Stimulated activated CD8-positive, alpha-beta memory T cell treated with anti-CD3 and anti-CD28 coated beads, Interleukin-7, amount 100 ng/mL, for 48 hours (primary cell): ENCODE data around the gene EVC2.

Source experiments
- DNase-seq, 2 donors: peaks; one replicate each; pipeline ENCODE4 v3.0.0-alpha.2; 2020; ENCODE audit warnings: low read depth in 1 of 2; ENCODE audit errors: extremely low read depth in 1 of 2

The EVC2 gene

DNA sequence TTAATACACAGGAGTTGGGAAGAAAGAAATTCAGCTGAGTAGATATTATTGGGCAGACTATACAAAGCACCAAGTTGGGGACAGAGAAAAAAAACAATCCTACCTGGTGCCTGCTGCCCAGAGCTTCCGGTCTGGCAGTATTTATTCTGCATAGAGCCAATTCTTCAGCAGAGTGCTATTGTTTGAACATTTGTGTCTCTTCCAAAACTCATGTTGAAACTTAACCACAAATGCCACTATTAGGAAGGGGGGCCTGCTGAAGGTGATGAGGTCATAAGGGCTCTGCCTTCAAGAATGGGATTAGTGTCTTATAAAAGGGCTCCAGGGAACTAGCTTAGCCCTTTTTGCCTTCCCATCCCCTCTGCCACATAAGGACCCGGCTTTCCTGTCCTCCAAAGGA lies 136.2 kb downstream of the EVC2 start:
- no peak for DNase-seq

DNA sequence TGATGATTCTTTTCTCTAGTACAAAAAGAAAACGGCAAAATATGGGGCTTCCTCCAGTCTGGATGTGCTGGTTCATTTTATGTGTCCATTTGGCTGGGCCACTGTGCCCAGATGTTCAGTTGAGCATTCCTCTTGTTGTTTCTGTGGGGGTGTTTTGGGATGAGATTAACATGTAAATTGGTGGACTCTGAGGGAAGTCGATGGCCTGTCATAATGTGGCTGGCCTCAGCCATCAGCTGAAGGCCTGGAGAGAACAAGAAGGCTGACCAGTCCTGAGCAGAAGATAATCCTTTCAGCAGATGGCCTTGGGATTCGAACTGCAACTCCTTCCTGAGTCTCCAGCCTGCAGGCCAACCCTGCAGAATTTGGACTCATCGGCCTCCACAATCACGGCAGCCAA lies 136.7 kb downstream of the EVC2 start:
- DNase-seq = no peak

DNA sequence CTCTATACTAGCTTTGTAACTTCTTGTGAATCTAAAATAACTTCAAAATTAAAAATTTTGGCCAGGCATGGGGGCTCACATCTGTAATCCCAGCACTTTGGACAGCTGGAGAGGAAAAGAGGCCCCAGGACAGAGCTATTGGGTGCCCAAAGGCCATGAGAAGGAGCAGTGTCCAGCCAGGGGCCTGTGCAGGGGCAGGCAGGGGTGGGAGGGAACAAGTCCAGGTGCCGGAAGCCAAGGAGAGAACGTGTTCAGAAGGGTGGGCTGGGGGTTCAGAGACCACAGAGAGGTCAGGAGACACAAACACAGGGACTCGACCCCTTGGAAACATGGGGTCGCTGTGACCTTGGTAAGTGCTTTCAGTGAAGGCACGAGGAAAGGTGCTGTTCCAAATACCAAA lies 138.9 kb downstream of the EVC2 start:
- DNase-seq = no peak

DNA sequence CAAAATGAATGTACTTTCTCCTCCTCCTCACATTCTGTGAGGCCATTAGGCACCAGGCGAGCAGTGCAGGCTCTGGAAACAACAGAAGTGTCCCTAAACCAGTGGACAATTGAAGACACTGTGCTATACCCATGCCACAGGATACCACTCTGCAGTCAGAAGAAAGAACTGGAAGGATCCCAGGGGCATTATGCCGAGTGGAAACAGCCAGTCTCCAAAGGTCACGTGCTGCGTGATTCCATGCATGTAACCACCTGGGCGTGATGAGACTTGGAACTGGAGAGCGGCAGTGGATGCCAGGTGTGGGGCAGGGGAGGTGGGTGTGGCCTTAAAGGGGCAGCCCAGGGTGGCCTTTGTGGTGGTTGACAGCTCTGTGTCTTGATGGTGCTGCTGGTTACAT lies 139.4 kb downstream of the EVC2 start:
- no peak for DNase-seq

DNA sequence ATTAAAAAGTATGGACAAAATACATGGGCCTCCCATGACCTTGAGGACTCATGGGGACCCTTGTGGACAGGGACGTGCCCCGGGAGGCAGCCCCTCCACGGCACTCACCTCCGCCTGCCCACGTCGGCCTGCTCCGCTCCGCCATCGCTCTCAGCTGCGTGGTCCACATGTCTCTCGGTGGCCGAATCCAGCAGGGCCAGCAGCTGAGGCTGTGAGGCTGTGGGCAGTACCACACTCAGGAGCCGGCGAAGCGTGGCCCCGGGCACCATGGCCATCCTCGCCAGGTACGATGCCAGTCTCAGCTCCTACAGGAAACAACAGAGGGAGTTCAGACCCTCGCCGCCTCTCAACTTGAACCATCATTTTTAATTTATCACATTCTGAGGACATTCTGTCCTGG lies 140.0 kb downstream of the EVC2 start:
- DNase-seq = no peak

DNA sequence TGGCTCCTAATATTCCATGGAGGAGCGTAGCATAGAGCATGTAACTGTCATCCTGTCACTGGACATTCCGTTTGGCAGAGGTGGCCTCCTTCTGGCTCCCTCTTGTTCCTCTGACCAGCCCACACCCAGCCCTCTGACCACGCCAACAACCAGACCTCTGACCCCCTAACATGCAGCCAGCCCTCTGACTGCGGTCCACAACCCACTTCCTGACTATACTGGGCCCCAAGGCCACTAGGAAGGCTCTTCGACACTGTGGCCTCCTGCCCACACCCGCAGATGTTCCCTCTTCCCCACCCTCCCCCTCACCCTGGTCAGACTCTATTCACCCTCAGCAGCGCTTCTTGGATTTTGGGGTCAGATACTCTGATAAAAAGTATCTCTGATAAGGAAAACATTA lies 141.4 kb downstream of the EVC2 start:
- no peak for DNase-seq

DNA sequence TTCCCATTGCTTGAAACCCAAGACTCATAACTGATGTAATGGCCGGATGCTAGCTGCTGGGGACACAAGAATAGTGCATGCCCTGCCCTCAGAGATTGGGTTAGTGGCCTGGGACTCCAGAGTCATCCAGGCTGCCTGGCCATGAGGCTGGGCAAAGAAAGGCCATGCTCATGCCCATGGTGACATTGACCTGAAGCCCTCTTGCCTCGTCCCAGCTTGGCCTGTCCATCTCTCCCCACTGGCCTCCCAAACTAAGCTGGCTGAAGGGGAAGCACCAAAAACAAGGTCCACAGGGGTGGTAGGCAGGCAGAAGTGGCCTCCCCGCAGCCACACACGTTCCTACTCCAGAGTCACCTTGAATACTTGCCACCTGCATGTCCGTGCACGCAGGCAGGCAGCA lies 141.8 kb downstream of the EVC2 start:
- DNase-seq = no peak

DNA sequence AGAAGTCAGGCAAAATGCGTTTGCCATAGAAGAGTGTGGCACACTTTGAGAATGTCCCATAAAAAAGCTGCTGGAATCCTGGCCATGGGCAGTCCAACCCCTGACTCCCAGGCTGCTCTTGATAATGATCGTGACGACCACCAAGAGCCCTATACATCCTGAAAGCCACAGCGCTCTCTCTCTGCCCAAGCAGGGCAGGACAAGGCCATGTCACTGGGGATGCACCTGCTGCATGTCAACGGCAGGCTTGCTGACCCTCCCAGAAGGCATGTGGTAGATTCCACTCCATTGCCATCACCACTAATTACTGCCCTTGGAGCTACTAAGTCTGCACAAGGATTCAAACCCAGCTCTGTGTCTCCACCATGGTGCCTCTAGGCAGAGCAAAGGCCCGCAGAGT lies 144.5 kb downstream of the EVC2 start:
- no peak for DNase-seq

DNA sequence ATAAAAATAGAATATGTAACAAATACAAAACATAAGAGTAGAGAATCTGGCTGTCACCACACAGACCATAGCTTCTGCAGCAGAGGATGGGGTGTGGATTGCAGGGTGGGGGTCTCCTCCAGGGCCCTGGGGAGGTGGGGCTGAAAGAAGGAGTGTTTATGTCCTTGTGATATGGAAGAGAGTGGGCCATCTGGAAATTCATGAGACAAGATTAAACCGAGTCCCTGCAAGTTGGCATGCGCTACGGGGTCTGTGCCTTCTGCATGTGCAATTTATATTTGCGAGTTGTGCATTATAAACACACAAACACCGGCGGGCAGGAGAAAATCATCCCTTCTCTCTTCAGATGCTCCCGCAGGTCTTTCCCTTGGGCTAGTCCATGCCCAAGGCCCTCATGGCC lies 145.9 kb downstream of the EVC2 start:
- no peak for DNase-seq

DNA sequence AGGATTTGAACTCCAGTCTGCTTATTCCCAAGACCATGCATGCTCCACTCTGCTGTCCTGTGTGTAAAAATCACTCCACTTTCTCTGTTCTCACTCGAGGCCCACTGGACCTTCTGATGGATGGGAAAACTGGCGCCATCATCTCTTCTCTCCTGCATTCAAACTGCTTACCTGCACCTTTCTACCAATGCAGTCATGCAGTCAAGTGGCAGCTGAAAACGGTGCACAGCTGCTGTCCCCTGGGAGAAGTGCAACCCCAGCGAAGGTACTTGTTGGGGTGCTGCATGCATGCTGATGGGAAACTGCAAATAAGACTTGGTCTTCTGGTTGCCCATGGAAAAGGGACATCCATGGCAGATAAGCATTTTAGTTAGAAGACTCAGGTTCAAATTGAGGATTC lies 147.1 kb downstream of the EVC2 start:
- no peak for DNase-seq

DNA sequence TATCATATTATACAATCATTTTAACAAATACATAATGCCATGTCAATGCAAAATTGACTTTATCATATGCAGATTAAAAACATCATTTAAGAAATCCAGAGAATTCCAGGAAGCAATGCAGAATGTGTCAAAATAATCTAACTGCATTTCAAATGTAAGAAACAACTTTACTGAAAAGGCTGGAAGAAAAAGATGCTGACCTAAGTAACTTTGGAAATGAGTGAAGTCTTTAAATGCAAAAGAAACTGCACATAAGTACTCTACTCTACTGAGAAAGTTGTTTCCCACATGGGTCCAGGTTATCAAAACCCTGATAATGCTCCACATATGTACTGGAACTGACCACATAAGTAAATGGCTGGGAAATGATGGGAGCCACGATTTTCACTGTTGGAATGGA lies 149.9 kb downstream of the EVC2 start:
- no peak for DNase-seq

DNA sequence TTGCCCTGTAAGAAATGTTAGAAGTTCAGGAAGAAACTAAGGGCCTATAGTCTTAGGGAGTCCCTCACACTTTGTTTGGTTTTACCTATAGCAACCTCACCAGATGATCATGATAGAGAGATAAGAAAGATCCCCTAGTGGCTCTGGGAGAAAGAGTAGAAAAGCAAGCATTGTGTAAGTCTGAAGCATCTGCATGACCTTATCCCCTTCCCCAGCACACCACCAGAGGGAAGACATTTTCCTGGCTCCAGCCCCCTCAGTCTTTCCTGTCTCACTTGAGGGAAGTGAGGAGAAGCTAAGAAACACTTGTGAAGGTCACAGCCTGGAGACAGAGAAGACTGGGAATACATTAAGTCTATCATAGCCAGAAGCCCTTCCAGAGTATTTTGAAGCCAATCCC lies 154.0 kb downstream of the EVC2 start:
- DNase-seq = no peak

DNA sequence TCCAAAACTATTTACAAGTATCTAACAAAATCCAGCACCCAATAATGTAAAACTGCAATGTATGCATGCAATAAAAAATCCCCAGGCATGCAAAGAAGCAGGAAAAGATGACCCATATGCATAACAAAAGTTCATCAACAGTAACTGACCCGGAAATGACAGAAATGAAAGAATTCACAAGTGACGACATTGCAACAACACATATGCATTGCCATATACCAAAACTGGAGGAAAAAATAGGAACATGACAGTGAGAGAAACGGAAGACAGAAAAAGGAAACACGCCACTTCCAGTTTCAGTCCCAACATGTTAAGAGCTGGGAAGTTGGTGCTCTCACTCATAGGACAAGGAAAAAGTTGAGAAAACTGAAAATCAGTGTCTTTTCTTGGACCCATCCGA lies 154.6 kb downstream of the EVC2 start:
- DNase-seq = no peak

DNA sequence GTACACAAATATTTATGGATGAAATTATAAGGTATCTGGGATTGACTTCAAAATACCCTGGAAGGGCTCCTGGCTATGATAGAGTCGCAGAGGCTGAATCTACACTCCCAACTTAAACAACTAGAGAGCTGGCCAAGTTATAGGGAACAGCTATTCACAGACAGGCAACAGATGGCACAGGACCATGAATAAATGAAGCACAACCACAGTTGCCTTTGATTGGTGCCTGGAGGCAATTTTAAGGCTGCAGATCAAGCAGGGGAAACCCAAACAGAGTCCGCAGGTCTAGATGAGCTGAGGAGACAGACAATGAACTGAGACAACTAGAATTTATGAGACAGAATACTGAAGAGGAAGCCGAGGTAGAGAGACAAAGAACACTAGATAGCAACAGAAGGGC lies 155.9 kb downstream of the EVC2 start:
- DNase-seq = no peak

DNA sequence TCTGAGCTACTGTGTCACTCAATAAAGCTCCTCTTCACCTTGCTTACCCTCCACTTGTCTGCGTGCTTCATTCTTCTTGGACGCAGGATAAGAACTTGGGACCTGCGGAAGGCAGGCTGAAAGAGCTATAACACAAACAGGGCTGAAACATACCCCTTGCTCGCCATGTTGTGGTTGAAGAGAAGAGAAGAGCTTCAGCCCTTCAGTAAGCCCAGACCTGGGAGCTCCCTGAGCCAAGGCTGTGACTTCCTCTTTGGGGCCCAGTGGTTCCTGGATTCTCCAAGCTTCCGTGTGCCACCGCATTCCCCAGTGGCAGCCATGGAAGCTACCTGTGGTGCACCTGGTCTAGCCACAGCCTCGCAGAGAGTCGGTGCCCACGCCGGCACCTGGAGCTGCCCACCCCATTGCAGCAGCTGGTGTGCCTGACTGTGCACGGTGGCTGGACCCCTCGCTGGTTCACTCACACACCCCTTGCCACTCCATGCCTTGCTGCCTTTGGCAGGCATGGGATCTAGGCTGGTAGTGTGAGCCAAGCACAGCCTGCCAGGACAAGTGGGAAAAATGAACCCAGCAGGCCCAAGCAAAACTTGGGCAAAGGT lies 160.6 kb downstream of the EVC2 start:
- DNase-seq = no peak

DNA sequence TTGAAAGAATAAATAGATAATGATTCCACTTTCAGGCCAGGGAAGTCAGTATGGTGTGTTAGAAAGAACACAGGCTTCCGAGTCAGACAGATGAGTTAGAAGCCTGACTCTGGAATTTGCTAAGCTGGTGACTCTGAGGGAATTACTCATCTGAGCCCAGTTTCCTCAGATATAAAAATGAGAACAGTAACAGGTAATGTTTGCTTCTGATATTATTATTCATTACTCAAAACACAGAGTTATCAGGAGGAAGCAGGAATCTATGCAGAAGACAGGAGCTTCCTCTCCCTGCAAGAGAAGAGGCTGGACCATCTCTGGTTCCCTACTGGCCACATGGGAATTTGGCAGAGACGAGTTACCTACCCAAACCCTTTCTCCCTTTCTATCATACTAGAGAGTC lies 163.1 kb downstream of the EVC2 start:
- DNase-seq = no peak

DNA sequence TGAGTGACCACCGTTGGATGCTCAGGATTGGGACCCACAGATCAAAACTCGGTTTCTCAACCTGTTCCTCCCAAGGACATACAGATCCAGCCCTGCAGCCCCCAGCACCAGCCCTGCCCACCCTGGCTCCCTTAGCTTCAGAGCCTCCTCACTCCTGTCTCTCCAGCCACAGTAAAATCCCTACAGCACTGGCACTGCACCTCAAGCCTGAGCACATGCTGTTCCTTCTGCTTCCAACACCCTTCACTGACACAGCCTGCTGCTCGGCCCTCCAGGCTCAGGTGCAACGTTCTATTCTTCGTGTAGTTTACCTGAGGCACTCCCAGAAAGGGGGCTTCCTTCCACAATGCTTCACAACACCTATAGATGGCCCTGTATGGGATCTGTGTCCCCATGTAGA lies 163.6 kb downstream of the EVC2 start:
- no peak for DNase-seq

DNA sequence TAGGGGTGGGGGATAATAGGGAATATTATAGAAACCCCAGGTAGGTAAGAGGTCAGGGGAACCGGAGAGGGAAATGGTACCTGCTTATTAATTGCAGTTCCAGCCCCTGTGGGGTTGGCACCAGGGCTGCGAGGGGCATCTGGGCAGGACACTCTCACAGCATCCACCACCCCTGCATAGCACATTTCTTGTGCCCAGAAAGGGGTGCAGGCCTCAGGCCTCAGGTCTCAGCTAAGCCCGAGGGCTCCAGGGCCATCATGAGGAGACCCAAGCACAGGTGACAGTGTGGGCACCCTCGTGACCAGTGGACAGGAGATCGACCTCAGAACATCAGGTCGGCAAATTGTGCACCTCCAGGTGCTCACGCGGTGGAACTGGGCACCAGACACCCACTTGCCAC lies 164.7 kb downstream of the EVC2 start:
- no peak for DNase-seq

DNA sequence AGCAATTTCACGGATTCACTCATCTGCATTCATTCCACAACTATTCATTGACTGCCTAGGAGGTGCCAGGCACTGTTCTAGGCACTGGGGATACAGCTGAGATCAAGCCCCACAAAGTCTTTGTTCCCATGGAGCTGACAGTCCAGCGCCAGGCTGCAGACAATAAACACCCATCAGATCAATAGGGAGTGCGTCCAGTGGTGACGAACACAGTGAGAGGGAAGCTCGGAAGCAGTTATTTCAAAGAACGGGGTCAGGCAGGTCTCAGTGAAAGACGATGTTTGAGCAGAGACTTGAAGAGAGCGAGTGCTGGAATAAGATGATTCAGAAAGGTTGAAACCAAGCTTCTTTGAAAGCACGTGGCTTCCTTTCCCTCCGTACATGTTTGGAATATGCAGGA lies 167.2 kb downstream of the EVC2 start:
- DNase-seq = no peak

DNA sequence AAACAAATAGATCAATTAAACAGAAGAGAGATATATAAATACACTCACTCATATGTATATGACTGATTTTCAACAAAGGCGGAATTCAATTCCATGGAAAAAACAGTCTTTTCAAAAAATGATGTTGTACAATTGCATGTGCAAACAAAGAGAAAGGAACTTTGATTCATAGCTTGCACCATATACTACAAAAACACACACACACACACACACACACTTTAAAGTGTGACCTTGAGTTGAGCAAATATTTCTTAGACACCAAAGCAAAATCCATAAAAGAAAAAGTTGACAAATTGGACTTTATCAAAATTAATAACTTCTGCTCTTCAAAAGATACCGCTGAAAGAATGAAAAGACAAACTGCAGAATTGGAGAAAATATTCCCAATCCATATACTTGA lies 168.8 kb downstream of the EVC2 start:
- DNase-seq = no peak

DNA sequence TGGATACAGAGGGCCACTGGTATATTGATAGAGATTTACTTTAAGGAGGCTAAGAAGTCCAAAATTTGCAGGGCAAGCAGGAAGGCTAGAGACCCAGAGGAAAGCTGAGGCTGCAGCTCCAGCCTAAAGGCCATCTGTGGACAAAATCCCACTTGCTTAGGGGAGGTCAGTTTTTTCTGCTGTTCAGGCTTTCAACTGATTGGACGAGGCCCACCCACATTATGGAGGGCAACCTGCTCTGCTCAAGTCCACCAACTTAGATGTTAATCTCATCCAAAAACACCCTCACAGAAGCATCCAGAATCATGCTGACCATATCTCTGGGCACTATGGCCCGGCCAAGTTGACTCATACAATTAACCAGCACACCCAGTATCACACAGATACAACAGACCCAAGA lies 176.3 kb downstream of the EVC2 start:
- no peak for DNase-seq

DNA sequence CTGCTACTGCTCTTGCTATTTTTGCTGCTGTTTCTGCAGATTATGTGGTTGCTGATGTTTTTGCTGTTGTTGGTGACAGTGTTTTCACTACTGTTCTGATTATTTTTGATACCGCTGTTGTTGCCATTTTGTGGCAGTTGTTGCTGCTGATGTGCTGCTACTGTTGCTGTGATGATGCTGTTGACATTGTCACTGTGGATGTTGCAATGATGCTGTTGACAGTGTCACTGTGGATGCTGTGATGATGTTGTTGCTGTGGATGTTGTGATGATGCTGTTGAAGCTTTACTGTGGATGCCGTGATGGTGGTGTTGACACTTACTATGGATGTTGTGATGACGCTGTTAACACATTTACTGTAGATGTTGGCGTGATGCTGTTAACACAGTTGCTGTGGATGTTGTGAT lies 180.3 kb downstream of the EVC2 start:
- no peak for DNase-seq

DNA sequence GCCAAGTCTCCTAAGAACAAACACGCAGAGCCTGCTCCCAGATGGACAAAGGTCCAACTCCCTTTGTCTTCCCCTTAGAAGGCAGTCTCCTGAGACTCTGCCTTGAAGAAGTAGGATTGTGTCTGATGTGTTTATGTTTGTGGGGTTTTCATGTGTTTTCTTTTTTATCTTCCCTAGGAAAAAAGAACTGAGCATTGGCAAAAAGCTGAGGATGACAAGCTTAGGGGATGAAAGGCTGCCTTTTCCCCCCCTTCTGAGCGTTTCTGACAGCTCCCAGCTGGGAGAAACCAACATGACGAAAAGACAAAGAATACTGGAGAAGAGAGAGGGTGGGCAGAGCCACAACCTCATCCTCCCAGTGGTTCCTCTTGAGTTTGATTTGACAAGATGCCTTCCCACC lies 181.1 kb downstream of the EVC2 start:
- no peak for DNase-seq
